B cell (primary cell): ENCODE measurements around the gene FAM184B. TPM values are rescaled to one million over a fixed set of nuclear protein-coding genes. Genes with fewer than 3 reads are reported as not detected.

ENCODE experiments used
- ATAC-seq: fragments of 200-7000 bp; cut with Tn5 transposase; one replicate; pipeline ENCODE4 v1.10.0; 2021; ENCODE audit warnings: low read depth, mild to moderate bottlenecking, moderate number of reproducible peaks, moderate library complexity
- CTCF ChIA-PET: fragments of 350-600 bp; sonication (Branson Sonifier 250); formaldehyde crosslinking; loops from one replicate; lab custom pipeline; 2021; ENCODE audit warnings: antibody characterized with exemption, inconsistent platforms; lab: Charles Lee
- POLR2A ChIA-PET: fragments of 350-600 bp; sonication (Branson Sonifier 250); formaldehyde crosslinking; loops from one replicate; lab custom pipeline; 2021; ENCODE audit warnings: antibody characterized with exemption; lab: Charles Lee
- DNase-seq: peaks from one replicate; pipeline ENCODE4 v3.0.0; 2013
- H2AFZ ChIP-seq: 2 replicates; pipeline ENCODE4 v1.6.1; 2012; ENCODE audit warnings: mild to moderate bottlenecking, low read depth, low read length; ENCODE audit not compliant: insufficient read depth, poor library complexity, severe bottlenecking
- H3K27ac ChIP-seq, 2 donors: 1 replicate in 1 of 2; 2 replicates in 1 of 2; pipeline ENCODE4 v1.5.1; 2012 to 2013; ENCODE audit warnings: low read length in 2 of 2, mild to moderate bottlenecking in 2 of 2, moderate library complexity in 1 of 2
- H3K27me3 ChIP-seq, 4 experiments: fragments of 200-600 bp in 1 of 4; sonication (generic) in 1 of 4; replicated peaks in 1 of 4; 1 replicate in 2 of 4; 2 replicates in 2 of 4; pipeline versions ENCODE4 v1.6.1 to v1.7.0; 2013 to 2016; ENCODE audit warnings: low read length in 3 of 4, mild to moderate bottlenecking in 2 of 4, mixed read lengths in 1 of 4, moderate library complexity in 1 of 4; ENCODE audit not compliant: insufficient read depth in 4 of 4, control insufficient read depth in 3 of 4; ENCODE audit errors: control extremely low read depth in 1 of 4
- H3K36me3 ChIP-seq, 2 experiments: replicated peaks in 1 of 2; 1 replicate in 1 of 2; 2 replicates in 1 of 2; pipeline versions ENCODE4 v1.6.1 to v1.7.1; 2013; ENCODE audit warnings: low read length in 1 of 2; ENCODE audit not compliant: insufficient read depth in 2 of 2, control insufficient read depth in 1 of 2; ENCODE audit errors: control extremely low read depth in 1 of 2, extremely low read depth in 1 of 2
- H3K4me1 ChIP-seq, 2 donors: fragments of 200-600 bp in 1 of 2; sonication (generic) in 1 of 2; 1 replicate in 1 of 2; 2 replicates in 1 of 2; pipeline versions ENCODE4 v1.5.1 to v1.6.1; 2013 to 2017; ENCODE audit warnings: low read length in 2 of 2; ENCODE audit not compliant: control insufficient read depth in 2 of 2, insufficient read depth in 2 of 2
- H3K4me2 ChIP-seq: replicated peaks from 2 replicates; pipeline ENCODE3; 2012; ENCODE audit warnings: mild to moderate bottlenecking, low read depth, low read length; ENCODE audit not compliant: poor library complexity, severe bottlenecking
- H3K4me3 ChIP-seq, 5 experiments: fragments of 200-600 bp in 1 of 5; sonication (generic) in 1 of 5; 1 replicate in 3 of 5; 2 replicates in 2 of 5; pipeline versions ENCODE4 v1.5.1 to v1.7.0; 2011 to 2016; ENCODE audit warnings: low read length in 4 of 5, mild to moderate bottlenecking in 4 of 5, low read depth in 2 of 5, control low read depth in 1 of 5, moderate library complexity in 1 of 5; ENCODE audit not compliant: insufficient read depth in 1 of 5; ENCODE audit errors: control extremely low read depth in 1 of 5, extremely low read depth in 1 of 5
- H3K79me2 ChIP-seq: fragments of 200-600 bp; sonication (generic); one replicate; pipeline ENCODE4 v1.6.0; 2016; ENCODE audit warnings: low read length; ENCODE audit not compliant: control insufficient read depth, insufficient read depth
- H3K9ac ChIP-seq: fragments of 200-600 bp; sonication (generic); 2 replicates; pipeline ENCODE4 v1.6.1; 2017; ENCODE audit warnings: mild to moderate bottlenecking, low read length, moderate library complexity
- H3K9me3 ChIP-seq, 3 donors: one replicate each; pipeline versions ENCODE4 v1.6.1 to v1.7.1; 2013; ENCODE audit warnings: low read length in 2 of 3; ENCODE audit not compliant: control insufficient read depth in 2 of 3, insufficient read depth in 1 of 3; ENCODE audit errors: control extremely low read depth in 1 of 3
- H4K20me1 ChIP-seq: 2 replicates; pipeline ENCODE4 v1.6.0; 2012; ENCODE audit warnings: mild to moderate bottlenecking, low read length; ENCODE audit not compliant: insufficient read depth, control insufficient read depth, poor library complexity, severe bottlenecking
- H3K27ac Mint-ChIP-seq: one replicate; pipeline ENCODE4 v1.8.0; 2021; ENCODE audit warnings: mixed read lengths
- H3K27me3 Mint-ChIP-seq: one replicate; pipeline ENCODE4 v1.8.0; 2021; ENCODE audit warnings: mixed read lengths
- H3K4me1 Mint-ChIP-seq: one replicate; pipeline ENCODE4 v1.8.0; 2021; ENCODE audit warnings: mixed read lengths
- H3K4me3 Mint-ChIP-seq: one replicate; pipeline ENCODE4 v1.8.0; 2021; ENCODE audit warnings: mixed read lengths
- H3K9me3 Mint-ChIP-seq: one replicate; pipeline ENCODE4 v1.8.0; 2022; ENCODE audit warnings: mixed read lengths; ENCODE audit not compliant: insufficient read depth
- CTCF ChIP-seq: fragments of 200-600 bp; IDR thresholded peaks from one replicate; pipeline ENCODE4 v1.8.0; 2022; ENCODE audit warnings: antibody characterized with exemption, mild to moderate bottlenecking
- EZH2 ChIP-seq: IDR thresholded peaks from 2 replicates; pipeline ENCODE4 v1.6.1; 2012; ENCODE audit warnings: borderline replicate concordance, low read depth, mild to moderate bottlenecking, moderate library complexity, low read length; ENCODE audit not compliant: insufficient read depth, poor library complexity, severe bottlenecking
- WGBS: methylation state at CpG from one replicate; pipeline ENCODE4 v1.1.5; 2013; ENCODE audit warnings: missing lambda C conversion rate; ENCODE audit not compliant: insufficient coverage; 5-methylcytosine and 5-hydroxymethylcytosine counted together
- intact Hi-C: fragments of 100-400 bp; cut with micrococcal nuclease; formaldehyde crosslinking; loops from one replicate; pipeline ENCODE4 v1.10.0; 2022
- polyA plus RNA-seq: library from polyadenylated mRNA; depleted of rRNA; stranded (reverse); fragments of >200 nt; gene quantifications from 2 replicates; pipeline ENCODE4 v1.2.3, GENCODE V29; 2012
- total RNA-seq, 2 donors: library from RNA; stranded (reverse); fragments of 120-200 nt in 1 of 2; gene quantifications; 1 replicate in 1 of 2; 2 replicates in 1 of 2; pipeline versions ENCODE4 v1.2.3 to v1.2.4, GENCODE V29; 2013 to 2022

Gene FAM184B
- total and polyA plus RNA-seq, 2 donors (not counting 1 experiment from before 2014, with no cell fraction given), result not detected

DNA sequence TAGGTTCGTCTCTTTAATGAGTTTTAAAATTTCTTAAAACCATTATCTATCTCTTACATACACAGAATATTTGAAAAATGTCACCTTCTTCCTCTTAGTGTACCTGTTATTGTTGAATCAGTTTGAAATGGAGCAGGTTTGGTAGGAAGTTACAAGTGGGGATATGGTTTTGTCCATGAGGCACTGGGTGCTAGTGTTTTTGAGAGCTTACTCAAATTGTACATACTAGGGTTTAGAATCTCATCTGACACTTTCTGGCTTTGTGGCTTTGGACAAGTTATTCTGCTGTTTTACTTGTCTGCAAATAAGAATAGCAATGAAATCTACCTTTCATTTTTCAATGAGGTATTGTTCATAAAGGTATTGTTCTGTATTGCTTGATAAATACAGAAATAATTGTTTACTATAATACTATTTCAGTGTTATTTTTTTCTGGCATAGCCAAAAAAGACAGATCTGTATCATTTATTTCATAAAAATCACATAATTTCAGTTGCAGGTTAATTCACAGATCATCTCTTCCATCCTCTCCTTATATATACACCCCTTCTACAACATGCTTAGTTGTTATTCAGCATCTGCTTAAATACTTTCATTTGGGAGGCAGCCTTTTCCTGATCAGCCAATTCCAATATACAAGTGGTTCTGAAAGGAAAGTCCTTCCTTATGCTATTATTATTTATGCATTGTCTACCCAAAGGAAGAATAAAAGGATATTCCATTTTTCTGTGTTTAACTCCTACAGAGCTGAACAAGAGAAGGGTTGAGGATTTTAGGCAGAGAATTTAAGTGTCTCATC is 42.6 kb upstream of the FAM184B start:
- H3K4me1 ChIP-seq, result no peaks in the 10 kb centered on the region
- DNase-seq (no peak), ATAC-seq (no peak)
- no peaks in the 10 kb centered on the region for H3K36me3 ChIP-seq
- H3K79me2 ChIP-seq, result no peaks in the 10 kb centered on the region
- H3K27ac ChIP-seq, result no peak overlapping the region
- H4K20me1 ChIP-seq, result no peaks in the 10 kb centered on the region
- no CpG with 5 or more reads among the region's 1 CpG for WGBS
- no peak overlapping the region for H3K9ac ChIP-seq
- ChIA-PET POLR2A (no interaction called here), CTCF (interaction anchor here (2.5 kb wide), 1 partner anchor 8 kb away, joined by 9 read pairs; no protein-coding TSS in a partner anchor)
- Mint-ChIP-seq H3K27ac (no peak overlapping the region), H3K27me3 (no peaks in the 10 kb centered on the region), H3K4me3 (no peak overlapping the region), H3K4me1 (peaks cover 8% of the 10 kb centered on the region), H3K9me3 (no peaks in the 10 kb centered on the region)
- H2AFZ ChIP-seq, result peak overlapping the region; percentile 23
- no peak overlapping the region for H3K4me2 ChIP-seq
- TF ChIP-seq EZH2, result no peak
- TF ChIP-seq CTCF, result no peak
- H3K27me3 ChIP-seq, result no peaks in the 10 kb centered on the region
- no peaks in the 10 kb centered on the region for H3K9me3 ChIP-seq
- no peak overlapping the region for H3K4me3 ChIP-seq
- intact Hi-C loops, result no loop called here

- Histone ChIP-seq H3K9ac (no peak overlapping the region), H4K20me1 (no peaks in the 10 kb centered on the region), H3K9me3 (no peaks in the 10 kb centered on the region), H3K4me1 (no peaks in the 10 kb centered on the region), H3K4me2 (no peak overlapping the region), H3K79me2 (peaks cover 12% of the 10 kb centered on the region), H3K4me3 (no peak overlapping the region), H3K27ac (no peak overlapping the region), H2AFZ (peak overlapping the region; percentile 54), H3K36me3 (no peaks in the 10 kb centered on the region), H3K27me3 (no peaks in the 10 kb centered on the region)
- Mint-ChIP-seq H3K9me3 (no peaks in the 10 kb centered on the region), H3K4me3 (no peak overlapping the region), H3K4me1 (peaks cover 8% of the 10 kb centered on the region), H3K27ac (no peak overlapping the region), H3K27me3 (no peaks in the 10 kb centered on the region)
- TF ChIP-seq EZH2 (no peak), CTCF (peak; percentile 74)
- WGBS, result no CpG with 5 or more reads among the region's 5 CpGs
- peak; percentile 70 for ATAC-seq
- ChIA-PET POLR2A (no interaction called here), CTCF (interaction anchor here (0.6 to 3.1 kb wide), 24 partner anchors 9 to 778 kb away, joined by 3 to 44 read pairs (median 4); partner anchors contain the start of gene LCORL)
- peak; percentile 65 for DNase-seq
- intact Hi-C loops, result no loop called here
Measured at GRCh38 chr4:17817027-17817426, 35.6 kb upstream of the FAM184B start.
